MM.1S (cell line): ENCODE measurements around the gene AGPS.

Source experiments
- CTCF ChIP-seq: fragments of 300-600 bp; sonication (generic); IDR thresholded peaks from 2 replicates; pipeline ENCODE4 v1.5.1; 2016; ENCODE audit warnings: antibody characterized with exemption, low read length, mixed read lengths
- EZH2 ChIP-seq: fragments of 300-600 bp; sonication (generic); optimal IDR thresholded peaks from 2 replicates; pipeline ENCODE3; 2017; ENCODE audit warnings: low read depth, mild to moderate bottlenecking, antibody characterized with exemption, low read length, mixed read lengths

GRCh38 chr2:177586154-177586553 lies 193.6 kb downstream of the AGPS start:
- TF ChIP-seq CTCF (no peak), EZH2 (no peak)
